Measurements from ENCODE around the gene CCNH. TPM values are rescaled to one million over a fixed set of nuclear protein-coding genes. Genes with fewer than 3 reads are reported as not detected.

Gene CCNH
- total and polyA plus RNA-seq, 9 of the 15 experiments (the other 6 are each of a cell fraction or from before 2014, with no cell fraction given): 100 to 213 (median 150) TPM

DNA sequence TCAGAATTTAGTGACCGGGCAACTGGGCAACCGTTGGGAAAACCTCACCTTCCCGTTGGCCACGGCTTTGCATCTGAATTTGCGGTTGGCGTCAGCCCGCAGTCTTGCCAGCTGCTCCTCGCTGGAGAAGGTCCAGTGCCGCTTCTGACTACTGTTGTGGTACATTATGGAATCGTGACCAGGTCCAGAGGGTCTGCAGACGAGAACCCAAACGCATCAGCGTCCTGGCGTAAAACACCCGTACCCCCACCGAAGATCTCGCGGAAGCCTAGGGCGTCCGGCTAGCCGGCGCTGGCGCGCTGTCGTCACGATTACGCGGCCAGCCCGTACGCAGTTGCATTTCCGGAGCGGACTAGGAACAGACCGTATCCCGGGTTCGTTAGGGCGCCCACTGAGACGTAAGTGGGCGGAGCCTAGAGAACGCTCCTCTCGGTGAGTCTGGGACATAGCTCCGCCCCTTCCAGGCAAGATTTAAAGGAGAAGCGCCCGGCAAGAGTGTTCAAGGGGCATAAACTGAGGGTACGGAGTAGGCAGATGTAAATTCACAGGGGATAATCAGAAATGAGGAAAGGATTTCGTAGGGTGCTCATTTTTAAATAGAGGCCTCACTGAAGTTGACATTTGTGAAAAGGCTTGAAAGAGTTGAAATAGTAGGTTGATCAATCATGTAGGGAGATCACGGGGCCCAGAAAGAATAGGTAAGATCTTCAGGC is at the start of gene CCNH (continued):
- peak; percentile 16; the same call in 1 of the 2 replicates for TF ChIP-seq GTF2F1 (IDR thresholded peaks at IDR 0.05; ENCODE audit: low read depth, low read length)
- peak; percentile 46; the same call in 1 of the 2 replicates for TF ChIP-seq KLF10 (CRISPR knock-in tag; IDR thresholded peaks at IDR 0.05)
- no peak for TF ChIP-seq ZC3H8 (IDR thresholded peaks at IDR 0.05)
- no peak for TF ChIP-seq PTTG1 (tag; IDR thresholded peaks at IDR 0.05; ENCODE audit: low read depth)
- TF ChIP-seq ATF3 (IDR thresholded peaks at IDR 0.05): 0 out of 2 replicates have a peak, but pooled peaks have one; percentile 11
- TF ChIP-seq ATF3 (CRISPR knock-in tag; conservative IDR thresholded peaks at IDR 0.05): 0 out of 2 replicates have a peak, but pooled peaks have one; percentile 37
- no peak for TF ChIP-seq RERE (CRISPR knock-in tag; IDR thresholded peaks at IDR 0.05; ENCODE audit: borderline replicate concordance)
- TF ChIP-seq ZNF232 (CRISPR knock-in tag; IDR thresholded peaks at IDR 0.05): no peak
- TF ChIP-seq ZNF143 (CRISPR knock-in tag; IDR thresholded peaks at IDR 0.05): no peak
- TF ChIP-seq KLF16 (IDR thresholded peaks at IDR 0.05): no peak
- no peak for TF ChIP-seq HDAC3 (IDR thresholded peaks at IDR 0.05; ENCODE audit: borderline replicate concordance, partially characterized antibody)
- TF ChIP-seq SPI1 (IDR thresholded peaks at IDR 0.05; ENCODE audit: borderline replicate concordance, low read depth, low read length): no peak
- no peak for TF ChIP-seq ZNF253 (CRISPR knock-in tag; conservative IDR thresholded peaks at IDR 0.05)
- TF ChIP-seq ZNF239 (CRISPR knock-in tag; IDR thresholded peaks at IDR 0.05): no peak
- no peak for TF ChIP-seq ARID1B (IDR thresholded peaks at IDR 0.05)
- TF ChIP-seq, protein P1, sequence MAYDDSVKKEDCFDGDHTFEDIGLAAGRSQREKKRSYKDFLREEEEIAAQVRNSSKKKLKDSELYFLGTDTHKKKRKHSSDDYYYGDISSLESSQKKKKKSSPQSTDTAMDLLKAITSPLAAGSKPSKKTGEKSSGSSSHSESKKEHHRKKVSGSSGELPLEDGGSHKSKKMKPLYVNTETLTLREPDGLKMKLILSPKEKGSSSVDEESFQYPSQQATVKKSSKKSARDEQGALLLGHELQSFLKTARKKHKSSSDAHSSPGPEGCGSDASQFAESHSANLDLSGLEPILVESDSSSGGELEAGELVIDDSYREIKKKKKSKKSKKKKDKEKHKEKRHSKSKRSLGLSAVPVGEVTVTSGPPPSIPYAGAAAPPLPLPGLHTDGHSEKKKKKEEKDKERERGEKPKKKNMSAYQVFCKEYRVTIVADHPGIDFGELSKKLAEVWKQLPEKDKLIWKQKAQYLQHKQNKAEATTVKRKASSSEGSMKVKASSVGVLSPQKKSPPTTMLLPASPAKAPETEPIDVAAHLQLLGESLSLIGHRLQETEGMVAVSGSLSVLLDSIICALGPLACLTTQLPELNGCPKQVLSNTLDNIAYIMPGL (CRISPR knock-in tag; IDR thresholded peaks at IDR 0.05): no peak; the same call in 1 of the 2 replicates
- no peak for TF ChIP-seq FUS (optimal IDR thresholded peaks at IDR 0.05; ENCODE audit: low read depth, low read length)
- no peak for TF ChIP-seq ZNF134 (CRISPR knock-in tag; conservative IDR thresholded peaks at IDR 0.05)
- TF ChIP-seq, protein P2, sequence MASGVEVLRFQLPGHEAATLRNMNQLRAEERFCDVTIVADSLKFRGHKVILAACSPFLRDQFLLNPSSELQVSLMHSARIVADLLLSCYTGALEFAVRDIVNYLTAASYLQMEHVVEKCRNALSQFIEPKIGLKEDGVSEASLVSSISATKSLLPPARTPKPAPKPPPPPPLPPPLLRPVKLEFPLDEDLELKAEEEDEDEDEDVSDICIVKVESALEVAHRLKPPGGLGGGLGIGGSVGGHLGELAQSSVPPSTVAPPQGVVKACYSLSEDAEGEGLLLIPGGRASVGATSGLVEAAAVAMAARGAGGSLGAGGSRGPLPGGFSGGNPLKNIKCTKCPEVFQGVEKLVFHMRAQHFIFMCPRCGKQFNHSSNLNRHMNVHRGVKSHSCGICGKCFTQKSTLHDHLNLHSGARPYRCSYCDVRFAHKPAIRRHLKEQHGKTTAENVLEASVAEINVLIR (CRISPR knock-in tag; IDR thresholded peaks at IDR 0.05): peak; percentile 92

All from K562 (cell line).